Hematopoietic multipotent progenitor cell treated with erythropoietin and hydrocortisone succinate and interleukin-3 and kit ligand, for 17 days (in vitro differentiated cells): ENCODE measurements around the gene RAPGEF6.
A peak's percentile ranks its signal among the peaks of the same experiment; 100 is the strongest.
"Not testable (repeated sequence)": the region's sequence is repeated elsewhere in the genome, so short reads cannot be mapped to it uniquely, and the experiment has no call there.

Experiments
- DNase-seq: peaks from one replicate; pipeline ENCODE4 v3.0.0-alpha.2; 2015; ENCODE audit warnings: low spot score

The RAPGEF6 gene, protein sequence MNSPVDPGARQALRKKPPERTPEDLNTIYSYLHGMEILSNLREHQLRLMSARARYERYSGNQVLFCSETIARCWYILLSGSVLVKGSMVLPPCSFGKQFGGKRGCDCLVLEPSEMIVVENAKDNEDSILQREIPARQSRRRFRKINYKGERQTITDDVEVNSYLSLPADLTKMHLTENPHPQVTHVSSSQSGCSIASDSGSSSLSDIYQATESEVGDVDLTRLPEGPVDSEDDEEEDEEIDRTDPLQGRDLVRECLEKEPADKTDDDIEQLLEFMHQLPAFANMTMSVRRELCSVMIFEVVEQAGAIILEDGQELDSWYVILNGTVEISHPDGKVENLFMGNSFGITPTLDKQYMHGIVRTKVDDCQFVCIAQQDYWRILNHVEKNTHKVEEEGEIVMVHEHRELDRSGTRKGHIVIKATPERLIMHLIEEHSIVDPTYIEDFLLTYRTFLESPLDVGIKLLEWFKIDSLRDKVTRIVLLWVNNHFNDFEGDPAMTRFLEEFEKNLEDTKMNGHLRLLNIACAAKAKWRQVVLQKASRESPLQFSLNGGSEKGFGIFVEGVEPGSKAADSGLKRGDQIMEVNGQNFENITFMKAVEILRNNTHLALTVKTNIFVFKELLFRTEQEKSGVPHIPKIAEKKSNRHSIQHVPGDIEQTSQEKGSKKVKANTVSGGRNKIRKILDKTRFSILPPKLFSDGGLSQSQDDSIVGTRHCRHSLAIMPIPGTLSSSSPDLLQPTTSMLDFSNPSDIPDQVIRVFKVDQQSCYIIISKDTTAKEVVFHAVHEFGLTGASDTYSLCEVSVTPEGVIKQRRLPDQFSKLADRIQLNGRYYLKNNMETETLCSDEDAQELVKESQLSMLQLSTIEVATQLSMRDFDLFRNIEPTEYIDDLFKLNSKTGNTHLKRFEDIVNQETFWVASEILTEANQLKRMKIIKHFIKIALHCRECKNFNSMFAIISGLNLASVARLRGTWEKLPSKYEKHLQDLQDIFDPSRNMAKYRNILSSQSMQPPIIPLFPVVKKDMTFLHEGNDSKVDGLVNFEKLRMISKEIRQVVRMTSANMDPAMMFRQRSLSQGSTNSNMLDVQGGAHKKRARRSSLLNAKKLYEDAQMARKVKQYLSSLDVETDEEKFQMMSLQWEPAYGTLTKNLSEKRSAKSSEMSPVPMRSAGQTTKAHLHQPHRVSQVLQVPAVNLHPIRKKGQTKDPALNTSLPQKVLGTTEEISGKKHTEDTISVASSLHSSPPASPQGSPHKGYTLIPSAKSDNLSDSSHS (N-terminal part only)

DNA sequence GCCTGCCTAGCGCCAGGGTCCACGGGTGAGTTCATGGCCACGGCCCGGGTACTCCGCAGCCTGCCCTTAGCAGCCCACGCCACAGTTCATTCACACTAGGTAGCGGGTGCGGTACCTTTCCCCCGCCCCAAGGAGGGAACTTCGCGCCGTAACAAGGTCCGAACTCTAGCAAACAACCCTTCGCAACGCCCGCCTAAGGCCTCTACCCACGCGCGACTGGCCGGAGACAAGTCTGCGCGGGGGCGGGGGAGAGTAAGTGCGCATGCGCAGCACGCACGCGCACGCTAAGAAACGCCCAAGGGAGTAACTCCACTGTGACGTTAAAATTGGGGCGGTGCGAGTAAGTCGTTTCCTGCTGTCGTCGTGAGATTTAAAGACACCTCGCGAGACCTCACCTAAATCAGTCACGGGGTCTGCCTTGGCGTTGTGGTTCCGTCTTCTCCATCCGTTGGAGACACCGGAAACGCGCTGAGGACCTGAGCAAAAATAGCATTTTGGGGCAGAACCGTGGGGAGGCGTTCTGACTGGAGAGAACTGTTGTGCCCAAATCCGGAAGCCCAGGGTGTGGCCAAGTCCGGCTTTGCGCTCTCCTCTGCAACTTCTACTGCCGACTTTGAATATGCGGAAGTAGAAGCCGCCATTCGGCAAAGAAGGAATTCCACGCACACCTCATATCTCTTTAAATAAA, at the start of gene RAPGEF6:
TSS of gene RAPGEF6 (minus strand) at position 234 of the 688 bp plus-strand sequence. CDS start at position 35, 199 bp downstream.
- peak; percentile 99 for DNase-seq

DNA sequence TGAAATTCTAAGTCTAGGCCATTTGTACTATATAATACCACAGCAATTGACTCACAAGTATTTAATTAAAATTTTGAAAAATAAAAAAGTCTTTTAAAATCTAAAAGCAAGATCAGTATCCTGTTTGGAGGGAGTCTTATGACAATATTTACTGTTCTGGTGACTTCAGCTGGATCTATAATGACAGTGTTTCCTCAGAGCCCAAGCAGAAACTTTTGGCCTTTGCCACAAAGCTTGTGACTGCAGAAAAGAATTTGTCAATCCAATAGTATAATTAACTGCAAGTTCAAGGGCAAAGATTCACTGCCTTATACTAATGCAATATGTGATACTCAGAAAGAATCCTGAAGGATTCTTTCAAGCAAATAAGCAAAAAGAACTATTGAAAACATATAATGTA, 49.6 kb upstream of the RAPGEF6 start:
- DNase-seq: no peak

DNA sequence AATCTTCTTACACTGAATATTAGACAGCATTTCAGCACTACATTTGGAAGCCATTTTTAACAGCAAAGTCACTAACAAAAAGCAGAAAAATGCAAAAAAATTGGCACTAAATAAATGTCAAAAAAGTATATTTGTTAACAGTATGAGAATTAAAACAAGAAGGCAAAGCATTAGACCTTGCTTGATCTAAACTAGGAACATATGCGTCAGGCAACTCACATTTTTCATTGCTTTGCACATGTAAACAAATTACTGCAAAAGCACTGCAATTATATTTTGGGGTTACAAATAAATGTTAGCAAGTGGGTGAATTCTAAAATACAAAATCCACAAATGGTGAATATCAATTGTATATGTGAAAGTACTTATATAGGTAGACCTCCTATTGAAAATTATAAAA, 49.0 kb upstream of the RAPGEF6 start:
- no peak for DNase-seq

DNA sequence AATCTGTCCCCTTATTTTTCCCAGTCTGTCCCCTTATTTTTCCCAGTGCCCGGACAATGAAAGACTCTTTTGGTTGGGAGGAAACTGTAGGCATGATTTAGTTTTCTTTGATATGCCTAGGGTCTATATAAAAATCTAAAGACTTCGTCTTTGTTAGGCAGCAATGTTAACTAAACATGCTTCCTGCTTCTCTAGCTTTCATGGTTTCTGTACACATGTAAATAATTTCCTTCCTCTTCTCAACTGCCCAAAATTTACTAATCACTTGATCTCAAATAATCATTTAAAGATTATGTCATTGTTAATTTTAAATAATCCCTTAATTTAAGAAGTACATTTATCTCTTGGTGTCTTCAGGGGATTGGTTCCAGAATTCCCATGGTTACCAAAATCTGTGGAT, 47.8 kb upstream of the RAPGEF6 start:
- no peak for DNase-seq

DNA sequence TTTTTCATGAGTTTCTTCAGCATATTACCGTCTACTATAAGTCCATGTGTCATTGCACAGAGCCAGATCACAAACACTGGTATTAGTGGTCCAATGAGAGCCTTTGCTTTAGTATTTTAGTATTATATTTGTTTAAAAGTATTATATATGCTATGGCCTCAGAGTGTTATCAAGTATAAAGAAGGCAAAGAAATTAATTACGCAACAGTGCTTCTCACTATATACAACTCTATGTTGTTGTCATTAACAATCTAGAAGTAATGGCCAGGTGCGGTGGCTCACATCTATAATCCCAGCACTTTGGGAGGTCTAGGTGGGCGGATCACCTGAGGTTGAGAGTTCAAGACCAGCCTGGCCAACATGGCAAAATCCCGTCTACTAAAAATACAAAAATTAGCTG, 47.1 kb upstream of the RAPGEF6 start:
- no peak for DNase-seq

DNA sequence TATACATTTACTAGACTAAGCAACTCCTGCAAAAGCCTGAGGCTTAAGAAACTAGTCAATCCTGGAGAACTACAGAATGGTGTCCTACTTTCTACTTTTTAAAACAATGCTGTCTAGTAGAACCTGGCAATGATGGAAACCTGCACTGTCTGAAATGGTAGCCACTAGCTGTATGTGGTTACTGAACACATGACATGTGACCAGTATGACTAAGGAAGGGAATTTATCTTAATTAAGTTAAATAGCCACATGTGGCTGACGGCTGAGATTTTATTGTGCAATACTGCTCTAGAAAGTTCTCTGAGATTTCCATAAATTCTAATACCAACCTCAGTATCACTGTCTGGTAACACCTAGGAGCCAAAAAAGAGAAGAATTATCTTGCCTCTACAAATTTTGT, 44.9 kb upstream of the RAPGEF6 start:
- no peak for DNase-seq

DNA sequence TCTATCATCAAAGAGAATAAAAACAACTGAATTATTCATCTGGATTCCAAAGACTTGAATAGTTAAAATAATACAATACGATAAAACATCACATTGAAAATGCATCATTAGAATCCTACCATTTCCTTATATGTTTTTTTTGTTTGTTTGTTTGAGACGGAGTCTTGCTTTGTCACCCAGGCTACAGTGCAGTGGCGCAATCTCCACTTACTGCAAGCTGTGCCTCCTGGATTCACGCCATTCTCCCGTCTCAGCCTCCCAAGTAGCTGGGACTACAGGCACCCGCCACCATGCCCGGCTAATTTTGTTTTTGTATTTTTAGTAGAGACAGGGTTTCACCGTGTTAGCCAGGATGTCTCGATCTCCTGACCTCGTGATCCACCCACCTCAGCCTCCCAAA, 43.2 kb upstream of the RAPGEF6 start:
- DNase-seq: not testable (repeated sequence)

DNA sequence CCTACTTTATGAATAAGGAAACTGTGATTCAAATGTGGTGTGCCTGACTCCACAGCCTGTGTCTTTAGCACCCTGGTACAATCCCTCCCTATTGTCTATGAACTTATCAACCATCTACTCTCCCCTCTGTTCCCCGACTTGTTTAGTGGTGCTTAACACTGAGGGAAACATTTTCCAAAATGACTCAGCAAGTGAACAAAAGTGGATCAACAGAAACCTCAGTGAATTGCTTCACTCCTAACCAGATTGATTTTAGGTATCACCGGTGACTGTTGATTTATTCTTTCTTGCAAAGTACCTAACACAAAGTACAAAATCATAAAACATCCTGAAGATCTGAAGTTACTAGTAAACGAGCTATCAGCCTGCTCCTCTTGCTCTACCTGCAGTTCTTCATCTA, 42.1 kb upstream of the RAPGEF6 start:
- no peak for DNase-seq

DNA sequence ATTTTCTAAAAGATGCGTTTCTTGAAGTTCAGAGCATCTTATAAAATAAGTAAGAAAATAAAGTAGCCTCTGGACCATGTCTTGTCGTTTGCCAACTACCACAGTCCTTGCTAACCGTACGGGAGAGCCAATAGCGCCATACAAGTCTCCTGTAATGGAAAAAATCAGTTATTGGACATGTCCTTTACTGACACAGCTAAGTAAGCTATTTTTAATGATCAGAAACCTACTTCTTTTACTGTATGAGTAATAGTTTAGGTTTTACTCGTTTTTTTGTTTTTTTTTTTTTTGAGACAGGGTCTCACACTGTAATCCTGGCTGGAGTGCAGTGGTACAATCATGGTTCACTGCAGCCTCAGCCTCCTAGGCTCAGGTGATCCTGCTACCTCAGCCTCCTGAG, 37.7 kb upstream of the RAPGEF6 start:
- DNase-seq: no peak

DNA sequence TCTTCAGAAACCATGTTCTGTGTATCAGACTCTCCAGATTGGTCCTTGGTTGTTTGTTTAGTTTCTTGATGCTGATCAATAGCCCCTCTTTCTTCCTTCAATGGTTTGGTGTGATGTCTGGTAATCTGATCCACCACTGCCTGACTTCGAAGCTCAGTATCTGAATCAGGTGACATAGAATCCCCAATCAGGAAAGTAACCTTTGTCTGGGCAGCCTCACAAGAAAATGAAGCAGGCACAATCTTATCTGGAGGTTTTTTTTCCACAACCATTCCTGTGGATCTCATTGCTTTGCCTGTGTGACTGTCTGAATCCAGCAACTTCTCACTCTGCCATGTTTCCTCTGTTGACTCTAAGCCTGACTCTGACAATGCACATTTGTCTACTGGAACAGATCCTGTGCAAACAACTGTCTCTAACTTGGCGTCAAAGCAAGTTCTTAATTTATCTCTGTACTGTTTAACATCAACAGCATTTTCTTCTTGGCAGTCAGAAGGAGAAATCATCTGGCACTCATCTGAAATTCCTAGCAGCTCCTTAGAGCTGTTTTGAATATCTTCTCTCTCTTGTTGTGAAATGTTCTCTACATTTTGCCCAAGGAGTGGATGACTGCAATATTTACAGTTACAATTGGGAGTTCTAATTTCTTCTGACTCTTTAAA, 37.1 kb upstream of the RAPGEF6 start:
- no peak for DNase-seq

DNA sequence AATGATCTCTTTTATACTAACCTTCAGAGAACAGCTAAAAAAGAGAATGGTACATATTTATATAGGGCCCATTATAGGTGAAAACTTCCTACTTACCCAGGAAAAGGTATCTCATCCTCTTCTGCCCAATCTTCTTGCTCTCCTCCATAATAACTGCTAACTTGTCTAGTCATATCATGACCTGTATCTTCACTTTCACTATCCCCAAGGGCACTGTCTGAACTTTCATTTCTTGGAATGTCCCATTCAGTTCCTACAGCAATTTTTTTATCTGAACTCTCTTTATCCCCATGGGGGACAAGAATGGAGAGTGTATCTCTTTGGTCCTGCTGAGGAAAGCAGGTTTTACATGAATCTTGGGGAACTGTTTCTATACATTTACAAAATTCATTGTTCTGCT, 36.4 kb upstream of the RAPGEF6 start:
- no peak for DNase-seq

DNA sequence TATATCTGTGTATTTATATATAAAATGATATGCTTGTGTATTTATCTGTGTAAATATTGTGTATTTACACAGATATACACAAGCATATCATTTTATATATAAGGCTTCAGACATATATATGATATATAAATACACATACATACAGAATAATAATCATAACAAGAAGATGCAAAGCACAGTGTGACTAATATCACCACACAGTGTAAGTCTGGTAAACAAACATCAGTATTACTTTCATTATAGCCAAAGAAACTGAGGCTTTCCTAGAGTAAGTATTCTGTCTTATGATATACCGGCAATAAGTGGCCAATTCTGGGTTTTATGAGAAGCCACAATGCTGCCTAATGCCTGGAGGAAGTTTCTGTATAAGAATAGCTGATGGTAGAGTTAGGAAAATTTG, 29.9 kb upstream of the RAPGEF6 start:
- no peak for DNase-seq

DNA sequence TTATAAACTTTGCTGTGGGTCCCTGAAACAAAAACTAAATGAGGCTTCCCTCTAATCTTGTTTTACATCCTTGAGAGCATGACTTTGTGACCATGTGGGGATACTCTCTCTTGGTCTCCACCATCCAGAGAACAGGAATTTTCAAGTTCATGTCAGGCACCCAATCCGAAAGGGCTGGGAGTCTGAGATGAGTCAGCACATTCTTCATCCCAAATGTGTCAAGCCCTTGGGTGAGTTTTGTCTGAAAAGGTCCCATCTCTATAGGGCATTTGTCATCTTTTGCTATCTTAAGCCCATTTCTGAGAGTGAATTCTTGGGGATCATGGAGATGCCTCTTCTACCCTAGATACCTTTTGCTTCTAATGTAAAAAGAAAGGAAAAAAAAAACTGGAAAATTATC, 26.9 kb upstream of the RAPGEF6 start:
- DNase-seq: no peak

DNA sequence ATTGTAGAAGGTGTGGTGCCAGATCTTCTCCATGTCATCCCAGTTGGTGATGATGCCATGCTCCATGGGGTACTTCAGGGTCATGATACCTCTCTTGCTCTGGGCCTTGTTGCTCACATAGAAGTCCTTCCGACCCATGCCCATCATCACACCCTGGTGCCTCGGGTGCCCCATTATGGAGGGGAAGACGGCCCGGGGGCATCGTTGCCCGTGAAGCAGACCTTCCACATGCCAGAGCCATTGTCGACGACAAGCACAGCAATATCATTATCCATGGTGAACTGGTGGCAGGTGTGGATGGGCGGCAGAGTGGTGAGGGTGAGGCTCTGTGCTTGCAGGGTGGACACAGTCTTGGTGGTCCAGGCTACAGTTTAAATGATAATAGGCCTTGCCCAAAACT, 24.8 kb upstream of the RAPGEF6 start:
- no peak for DNase-seq

DNA sequence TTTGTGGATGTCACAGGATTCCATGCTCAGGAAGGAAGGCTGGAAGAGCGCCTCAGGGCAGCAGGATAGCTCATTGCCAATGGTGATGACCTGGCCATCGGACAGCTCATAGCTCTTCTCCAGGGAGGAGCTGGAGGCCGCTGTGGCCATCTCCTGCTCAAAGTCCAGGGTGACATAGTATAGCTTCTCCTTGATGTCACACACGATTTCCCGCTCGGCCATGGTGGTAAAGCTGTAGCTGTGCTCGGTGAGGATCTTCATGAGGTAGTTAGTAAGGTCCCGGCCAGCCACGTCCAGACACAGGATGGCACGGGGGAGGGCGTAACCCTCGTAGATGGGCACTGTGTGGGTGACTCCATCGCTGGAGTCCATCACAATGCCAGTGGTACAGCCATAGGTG, 24.3 kb upstream of the RAPGEF6 start:
- no peak for DNase-seq

DNA sequence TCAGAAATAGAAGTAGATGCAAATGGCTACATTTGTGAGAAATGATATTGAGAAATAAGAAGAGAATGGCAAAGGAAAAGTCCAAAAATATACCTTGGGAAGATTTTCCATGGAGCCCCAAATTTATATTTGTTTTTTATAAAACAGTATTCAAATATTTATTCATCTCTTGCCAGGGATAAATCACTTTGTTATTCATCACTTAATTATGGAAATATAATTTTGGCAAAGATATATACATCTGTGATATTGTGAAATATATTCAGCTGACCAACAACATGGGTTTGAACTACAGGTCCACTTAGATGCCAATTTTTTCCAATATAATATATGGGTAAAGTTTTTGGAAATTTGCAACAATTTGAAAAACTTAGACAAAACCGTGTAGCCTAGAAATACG, 19.7 kb upstream of the RAPGEF6 start:
- no peak for DNase-seq

DNA sequence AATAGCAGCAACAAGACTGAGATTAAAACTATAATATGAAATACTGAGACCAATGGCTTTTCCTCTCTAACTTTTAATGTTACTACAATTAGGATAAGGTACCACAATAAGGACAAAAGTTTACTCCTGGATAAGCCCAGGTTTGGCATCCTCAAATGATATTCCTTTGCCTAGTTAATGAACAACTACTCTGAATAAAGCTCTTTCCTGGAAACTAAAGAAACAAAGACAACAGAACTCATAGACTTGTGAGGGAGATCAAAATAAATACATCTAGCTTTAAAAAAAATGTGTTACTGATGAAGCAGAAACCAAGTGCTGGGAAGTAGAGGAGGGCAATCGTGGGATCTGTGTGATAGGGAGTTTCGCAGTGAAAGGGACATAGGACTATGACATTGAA, 19.3 kb upstream of the RAPGEF6 start:
- no peak for DNase-seq

DNA sequence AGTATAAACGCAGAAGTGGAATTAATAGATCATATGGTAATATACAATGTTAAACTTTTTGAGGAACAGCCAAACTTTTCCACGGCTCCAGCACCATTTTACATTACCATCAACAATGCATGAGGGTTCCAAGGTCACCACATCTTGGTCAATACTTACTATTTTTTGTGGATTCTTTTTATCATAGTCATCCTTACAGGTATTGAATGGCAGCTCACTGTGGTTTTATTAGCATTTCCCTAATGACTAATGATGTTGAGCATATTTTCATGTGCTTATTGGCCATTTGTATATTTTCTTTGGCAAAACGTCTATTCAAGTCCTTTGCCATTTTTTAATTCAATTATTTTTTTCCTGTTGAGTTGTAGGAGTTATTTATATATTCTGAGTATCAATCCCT, 14.1 kb upstream of the RAPGEF6 start:
- DNase-seq: no peak

DNA sequence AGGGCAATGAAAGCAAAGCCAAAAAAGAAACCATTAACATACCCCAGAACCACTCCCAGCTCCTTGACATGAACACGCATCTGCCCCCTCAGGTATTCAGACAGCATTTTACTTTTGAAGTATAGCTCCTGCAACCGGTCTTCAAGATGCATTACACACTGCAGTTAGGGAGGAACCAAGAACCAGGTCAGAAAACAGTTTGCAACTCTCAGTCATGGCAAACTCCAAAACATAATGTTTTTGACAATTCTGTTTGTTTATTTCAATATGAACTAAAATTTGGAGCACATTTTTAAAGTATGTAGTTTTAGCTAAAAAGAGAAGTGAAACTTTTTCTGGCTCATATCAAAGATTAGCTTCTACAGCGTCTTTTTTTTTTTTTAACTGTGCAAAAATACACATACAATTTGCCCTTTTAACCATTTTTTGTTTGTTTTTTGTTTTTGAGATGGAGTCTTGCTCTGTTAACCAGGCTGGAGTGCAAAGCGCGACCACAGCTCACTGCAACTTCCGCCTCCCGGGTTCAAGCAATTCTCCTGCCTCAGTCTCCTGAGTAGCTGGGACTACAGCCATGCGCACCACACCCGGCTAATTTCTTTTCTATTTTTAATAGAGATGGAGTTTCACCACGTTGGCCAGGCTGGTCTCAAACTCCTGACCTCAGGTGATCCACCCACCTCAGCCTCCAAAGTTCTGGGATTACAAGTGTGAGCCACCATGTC, 12.2 kb upstream of the RAPGEF6 start:
- DNase-seq: no peak

DNA sequence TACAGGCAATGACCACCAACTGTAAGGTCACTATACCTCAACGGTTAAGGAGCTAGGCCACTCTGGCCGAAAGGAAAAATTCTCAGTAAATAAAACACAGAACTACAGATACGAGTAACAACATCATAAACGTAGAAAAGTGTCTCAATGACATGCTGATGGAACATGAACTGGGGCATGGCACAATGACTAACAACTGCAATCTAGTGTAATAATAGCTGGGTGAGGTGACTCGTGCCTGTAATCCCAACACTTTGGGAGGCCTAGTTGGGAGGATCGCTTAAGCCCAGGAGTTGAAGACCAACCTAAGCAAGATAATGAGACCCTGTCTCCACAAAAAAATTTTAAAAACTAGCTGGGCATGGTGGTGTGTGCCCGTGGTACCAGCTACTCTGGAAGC, 9.8 kb upstream of the RAPGEF6 start:
- DNase-seq: no peak

DNA sequence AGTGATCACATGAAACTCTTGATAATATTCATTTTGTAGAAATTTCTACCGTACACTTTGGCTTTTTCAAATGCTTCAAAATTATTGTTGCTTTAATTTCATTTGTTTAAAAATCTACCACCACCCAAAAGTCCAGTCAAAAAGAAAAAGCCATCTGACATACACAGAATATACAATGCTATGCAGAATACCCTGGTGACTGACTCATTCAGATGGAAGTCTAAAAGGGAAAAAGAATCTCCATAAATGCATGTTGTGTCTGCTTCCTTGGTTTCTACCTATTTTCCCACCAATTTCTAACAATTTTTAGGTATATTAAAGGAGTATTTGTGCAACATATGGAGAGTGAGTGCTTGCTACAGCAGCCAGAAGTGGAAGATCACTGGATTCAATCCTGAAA, 9.3 kb upstream of the RAPGEF6 start:
- DNase-seq: no peak
